Measurements from ENCODE around the gene GPR50. TPM values are rescaled to one million over a fixed set of nuclear protein-coding genes. Genes with fewer than 3 reads are reported as not detected.

Gene GPR50
- total and polyA plus RNA-seq, 10 of the 15 experiments (the other 5 are each of a cell fraction or from before 2014, with no cell fraction given): 0.03 to 0.08 (median 0.04) TPM; not detected in 7

GRCh38 chrX:151226941-151227340 lies 50.6 kb downstream of the GPR50 start (continued):
- TF ChIP-seq SREBF1 (IDR thresholded peaks at IDR 0.05; ENCODE audit: low read length): no peak
- TF ChIP-seq FOXM1 (IDR thresholded peaks at IDR 0.05; ENCODE audit: low read depth, low read length): no peak
- TF ChIP-seq RAD51 (IDR thresholded peaks at IDR 0.05): no peak
- TF ChIP-seq MTA3 (IDR thresholded peaks at IDR 0.05; ENCODE audit: borderline replicate concordance, low read length): no peak
- TF ChIP-seq, protein P1, sequence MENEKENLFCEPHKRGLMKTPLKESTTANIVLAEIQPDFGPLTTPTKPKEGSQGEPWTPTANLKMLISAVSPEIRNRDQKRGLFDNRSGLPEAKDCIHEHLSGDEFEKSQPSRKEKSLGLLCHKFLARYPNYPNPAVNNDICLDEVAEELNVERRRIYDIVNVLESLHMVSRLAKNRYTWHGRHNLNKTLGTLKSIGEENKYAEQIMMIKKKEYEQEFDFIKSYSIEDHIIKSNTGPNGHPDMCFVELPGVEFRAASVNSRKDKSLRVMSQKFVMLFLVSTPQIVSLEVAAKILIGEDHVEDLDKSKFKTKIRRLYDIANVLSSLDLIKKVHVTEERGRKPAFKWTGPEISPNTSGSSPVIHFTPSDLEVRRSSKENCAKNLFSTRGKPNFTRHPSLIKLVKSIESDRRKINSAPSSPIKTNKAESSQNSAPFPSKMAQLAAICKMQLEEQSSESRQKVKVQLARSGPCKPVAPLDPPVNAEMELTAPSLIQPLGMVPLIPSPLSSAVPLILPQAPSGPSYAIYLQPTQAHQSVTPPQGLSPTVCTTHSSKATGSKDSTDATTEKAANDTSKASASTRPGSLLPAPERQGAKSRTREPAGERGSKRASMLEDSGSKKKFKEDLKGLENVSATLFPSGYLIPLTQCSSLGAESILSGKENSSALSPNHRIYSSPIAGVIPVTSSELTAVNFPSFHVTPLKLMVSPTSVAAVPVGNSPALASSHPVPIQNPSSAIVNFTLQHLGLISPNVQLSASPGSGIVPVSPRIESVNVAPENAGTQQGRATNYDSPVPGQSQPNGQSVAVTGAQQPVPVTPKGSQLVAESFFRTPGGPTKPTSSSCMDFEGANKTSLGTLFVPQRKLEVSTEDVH (IDR thresholded peaks at IDR 0.05; ENCODE audit: low read depth, partially characterized antibody): no peak
- TF ChIP-seq KLF5 (IDR thresholded peaks at IDR 0.05; ENCODE audit: partially characterized antibody): no peak
- no peak for TF ChIP-seq SIN3A (IDR thresholded peaks at IDR 0.05; ENCODE audit: low read depth, low read length)
- TF ChIP-seq NFYA (IDR thresholded peaks at IDR 0.05; ENCODE audit: borderline replicate concordance, low read depth, low read length): no peak

DNA sequence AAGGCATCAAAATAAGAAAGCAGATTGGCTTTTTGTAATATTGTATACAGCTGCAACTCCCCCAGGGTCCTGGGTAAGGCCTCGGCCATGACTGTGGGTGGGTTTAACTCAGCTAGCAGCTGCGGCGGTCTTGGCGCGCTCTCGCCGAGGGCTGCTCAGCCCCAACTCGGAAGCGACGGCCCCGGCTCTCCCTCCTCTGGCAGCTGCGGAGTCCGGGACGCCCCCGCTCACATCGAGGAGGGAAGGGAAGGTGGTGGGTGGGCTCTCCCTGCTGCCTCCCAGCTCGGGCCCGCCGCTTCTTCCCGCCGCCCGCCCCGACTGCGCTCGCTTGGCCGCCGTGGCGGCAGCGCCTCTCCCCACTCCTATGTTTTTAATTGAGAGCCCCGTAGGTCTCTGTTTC lies 51.2 kb downstream of the GPR50 start:
- ATAC-seq: no peak
- Histone ChIP-seq H3K4me1 (ENCODE audit: control insufficient read depth, insufficient read depth, low read length) (no peaks in the 10 kb centered on the region), H3K79me2 (ENCODE audit: control insufficient read depth, insufficient read depth, low read length) (no peaks in the 10 kb centered on the region), H3K9ac (ENCODE audit: control insufficient read depth, insufficient read depth, low read length) (no peak overlapping the region), H2AFZ (ENCODE audit: control insufficient read depth, low read depth, low read length) (no peak overlapping the region), H4K20me1 (ENCODE audit: control insufficient read depth, insufficient read depth) (no peaks in the 10 kb centered on the region), H3K4me2 (ENCODE audit: control insufficient read depth, insufficient read depth) (no peak overlapping the region), H3K27ac (ENCODE audit: control insufficient read depth, insufficient read depth) (no peak overlapping the region), H3K27me3 (replicated peaks in 1 of 2; ENCODE audit: control insufficient read depth in 2 of 2, insufficient read depth in 2 of 2, low read length in 1 of 2) (no peaks in the 10 kb centered on the region), H3K9me3 (replicated peaks; ENCODE audit: control insufficient read depth, insufficient read depth, low read length) (no peaks in the 10 kb centered on the region), H3K4me3 (no peak overlapping the region), H3K36me3 (ENCODE audit: control insufficient read depth in 2 of 2, insufficient read depth in 2 of 2, low read length in 1 of 2) (no peaks in the 10 kb centered on the region)
- POLR2A ChIA-PET: no interaction called here
- 47% methylated on average over 23 of the region's 30 CpGs for WGBS (ENCODE audit: insufficient coverage, insufficient replicate concordance, low lambda C conversion rate, missing lambda C conversion rate)
- intact Hi-C loops (cut with micrococcal nuclease; ENCODE audit: unreplicated experiment) (no loop called here), in situ Hi-C loops (cut with MboI) (no loop called here)
- TF ChIP-seq CREB1 (IDR thresholded peaks at IDR 0.05; ENCODE audit: low read depth) (no peak), ZNF622 (IDR thresholded peaks at IDR 0.05) (no peak), TCF3 (IDR thresholded peaks at IDR 0.05; ENCODE audit: borderline replicate concordance, insufficient read depth, low read depth, low read length) (no peak), MTA3 (IDR thresholded peaks at IDR 0.05; ENCODE audit: borderline replicate concordance, low read length) (no peak), RELA (IDR thresholded peaks at IDR 0.05; ENCODE audit: borderline replicate concordance, partially characterized antibody) (no peak), ETV6 (conservative IDR thresholded peaks at IDR 0.05 in 1 of 2, IDR thresholded peaks at IDR 0.05 in 1 of 2; ENCODE audit: borderline replicate concordance in 1 of 2, low read depth in 1 of 2) (no peak), HDGF (IDR thresholded peaks at IDR 0.05) (no peak), NFYB (IDR thresholded peaks at IDR 0.05; ENCODE audit: insufficient read depth, low read depth, low read length) (no peak)
- RAD21 ChIA-PET (ENCODE audit: unreplicated experiment): no interaction called here
- no peak for DNase-seq (ENCODE audit: low read depth, low spot score)
- SMC1A ChIA-PET (ENCODE audit: uncharacterized antibody, unreplicated experiment): no interaction called here
- no TSS peak for BruUV-seq (replicated peaks)
- no peak for FAIRE-seq
- CTCF ChIA-PET: no interaction called here
